Thoracic aorta (tissue), 2 donors: ENCODE results near the gene LBHD2. TPM values are rescaled to one million over a fixed set of nuclear protein-coding genes. Genes with fewer than 3 reads are reported as not detected.

Source experiments
- ATAC-seq: fragments of 150-250 bp; one replicate; pipeline ENCODE4 v1.8.0; 2017; ENCODE audit warnings: low read depth; ENCODE audit not compliant: insufficient number of reproducible peaks, low FRiP score
- DNase-seq: peaks from one replicate; pipeline ENCODE4 v3.0.0-alpha.2; 2020; ENCODE audit warnings: low spot score
- H3K27ac ChIP-seq, 2 donors: fragments of 200-600 bp; sonication (generic); 1 replicate in 1 of 2; 2 replicates in 1 of 2; pipeline ENCODE4 v1.5.1; 2016; ENCODE audit warnings: mild to moderate bottlenecking in 2 of 2, moderate library complexity in 2 of 2
- H3K27me3 ChIP-seq: fragments of 200-600 bp; sonication (generic); replicated peaks from 2 replicates; pipeline ENCODE4 v1.6.0; 2016; ENCODE audit warnings: mild to moderate bottlenecking; ENCODE audit not compliant: insufficient read depth
- H3K36me3 ChIP-seq: fragments of 200-600 bp; sonication (generic); one replicate; pipeline ENCODE4 v1.5.1; 2016
- H3K4me1 ChIP-seq, 2 donors: fragments of 200-600 bp; sonication (generic); 1 replicate in 1 of 2; 2 replicates in 1 of 2; pipeline versions ENCODE4 v1.5.1 to v1.6.0; 2016; ENCODE audit warnings: low read depth in 2 of 2, mild to moderate bottlenecking in 1 of 2; ENCODE audit not compliant: control insufficient read depth in 1 of 2
- H3K4me3 ChIP-seq: fragments of 200-600 bp; sonication (generic); 2 replicates; pipeline ENCODE4 v1.5.1; 2016; ENCODE audit warnings: mild to moderate bottlenecking
- H3K9me3 ChIP-seq: fragments of 200-600 bp; sonication (generic); 2 replicates; pipeline ENCODE4 v1.5.1; 2016
- CTCF ChIP-seq: fragments of 200-600 bp; sonication (generic); IDR thresholded peaks from one replicate; pipeline ENCODE4 v1.5.1; 2019; ENCODE audit warnings: antibody characterized with exemption
- total RNA-seq, 2 donors: library from RNA; depleted of rRNA; stranded (reverse); fragments of >200 nt; gene quantifications; one replicate each; pipeline versions ENCODE4 v1.1.0 to v1.2.3, GENCODE V29; 2016

LBHD2 gene
- total RNA-seq, 2 donors from 2014 or later, result not detected

DNA sequence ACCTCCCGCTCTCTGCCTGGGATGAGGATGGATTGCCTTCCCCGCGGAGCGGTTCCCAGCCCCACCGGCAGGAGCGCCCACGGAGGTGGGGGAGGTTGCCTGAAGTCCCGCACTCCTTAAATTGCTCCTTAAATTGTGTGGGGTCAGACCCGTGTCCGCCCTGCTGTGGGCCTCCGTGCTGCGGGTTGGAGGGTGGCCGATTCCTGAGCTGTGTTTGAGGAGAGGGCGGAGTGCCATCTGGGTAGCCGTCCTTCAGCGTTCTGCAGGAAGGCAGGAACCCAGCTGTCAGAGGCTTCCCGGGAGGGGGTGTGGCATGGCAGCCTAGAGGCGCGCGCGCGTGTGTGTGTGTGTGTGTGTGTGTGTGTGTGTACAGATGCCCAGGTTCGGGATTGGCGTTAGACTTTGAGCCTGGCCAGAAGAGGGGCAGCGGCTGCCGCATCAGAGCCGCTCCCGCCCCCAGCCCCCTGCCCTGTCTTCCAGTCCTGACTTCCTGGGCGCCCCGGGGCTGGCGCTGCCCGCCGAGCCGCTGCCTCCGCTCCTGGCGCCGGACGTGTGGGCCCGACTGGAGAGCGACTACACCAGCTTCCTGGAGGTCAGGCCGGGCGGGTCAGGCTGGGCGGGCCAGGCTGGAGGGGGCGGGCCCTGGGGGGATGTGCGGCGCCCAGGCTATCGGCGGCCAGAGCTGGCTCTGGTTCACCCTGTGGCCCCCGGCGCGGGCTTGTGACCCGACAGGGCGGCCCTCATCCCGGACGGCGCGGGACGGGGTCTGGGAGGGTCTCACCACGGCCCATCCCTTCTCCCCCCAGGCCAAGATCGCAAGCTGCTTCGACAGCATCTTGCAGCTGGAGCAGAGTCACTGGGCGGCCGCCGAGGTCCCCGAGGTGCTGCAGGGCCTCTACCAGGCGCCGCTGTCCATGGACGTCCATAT, 19.7 kb downstream of the LBHD2 start:
- Histone ChIP-seq H3K36me3 (no peaks in the 10 kb centered on the region), H3K4me3 (peak overlapping the region; percentile 28), H3K9me3 (no peaks in the 10 kb centered on the region), H3K4me1 (peaks cover 0 to 24% of the 10 kb centered on the region in 2 donors), H3K27me3 (peaks cover 19% of the 10 kb centered on the region), H3K27ac (no peak overlapping the region)
- ATAC-seq (no peak), DNase-seq (no peak)
- no peak for TF ChIP-seq CTCF

DNA sequence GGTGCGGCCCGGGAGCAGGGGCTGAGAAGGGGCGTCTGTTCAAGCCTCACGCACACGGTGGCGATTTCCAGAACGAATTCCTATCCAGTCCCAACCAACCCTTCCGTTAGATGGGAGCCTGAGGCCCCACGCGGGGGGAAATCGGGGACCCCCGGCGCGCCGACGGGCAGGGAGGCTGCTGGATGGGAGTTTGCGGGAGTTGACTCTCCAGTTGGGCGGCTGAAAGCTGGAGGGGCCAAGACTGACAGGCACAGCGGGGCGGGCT, 20.3 kb downstream of the LBHD2 start:
- Histone ChIP-seq H3K9me3 (no peaks in the 10 kb centered on the region), H3K4me3 (no peak overlapping the region), H3K36me3 (no peaks in the 10 kb centered on the region), H3K27ac (no peak overlapping the region), H3K4me1 (peaks cover 0 to 24% of the 10 kb centered on the region in 2 donors), H3K27me3 (peaks cover 19% of the 10 kb centered on the region)
- ATAC-seq, result no peak
- no peak for DNase-seq
- TF ChIP-seq CTCF, result no peak

DNA sequence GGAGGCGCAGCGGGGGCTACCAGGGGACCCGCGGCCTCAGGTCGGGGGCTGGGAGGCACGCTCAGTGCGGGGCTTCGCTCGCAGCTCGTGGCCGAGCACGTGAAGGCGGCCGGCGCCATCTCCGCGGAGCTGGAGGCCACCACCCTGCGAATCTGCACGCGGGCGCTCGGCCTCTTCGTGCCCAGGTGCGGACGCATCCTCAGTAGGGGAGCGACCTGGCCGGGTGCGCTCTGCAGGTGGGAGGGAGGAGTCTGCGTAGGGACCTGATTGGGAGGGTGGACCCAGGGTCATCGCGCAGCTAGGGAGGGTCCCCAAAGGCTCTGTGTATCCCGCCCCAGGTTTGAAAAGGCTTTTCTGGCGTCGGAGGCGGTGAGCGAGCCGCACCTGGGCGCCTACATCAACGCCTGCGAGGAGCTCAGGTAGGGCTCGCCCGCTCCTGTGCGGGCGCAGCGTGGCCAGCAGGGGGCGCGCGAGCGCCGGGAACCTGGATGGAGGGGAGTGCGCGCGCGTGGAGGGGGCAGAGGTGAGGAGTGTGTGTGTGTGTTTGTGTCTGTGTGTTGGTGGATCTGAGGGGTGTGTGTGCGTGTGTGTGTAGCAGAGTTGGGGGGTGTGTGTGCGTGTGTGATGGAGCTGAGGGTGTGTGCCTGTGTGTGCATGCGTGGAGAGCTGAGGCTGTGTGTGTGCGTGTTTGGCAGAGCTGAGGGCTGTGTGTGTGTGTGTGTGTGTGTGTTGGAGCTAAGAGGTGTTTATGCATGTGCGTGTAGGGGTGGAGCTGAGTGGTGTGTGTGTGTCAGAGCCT, 20.8 kb downstream of the LBHD2 start:
- Histone ChIP-seq H3K27ac (no peak overlapping the region), H3K27me3 (peaks cover 19% of the 10 kb centered on the region), H3K4me1 (peaks cover 2 to 27% of the 10 kb centered on the region in 2 donors), H3K36me3 (no peaks in the 10 kb centered on the region), H3K4me3 (no peak overlapping the region), H3K9me3 (no peaks in the 10 kb centered on the region)
- TF ChIP-seq CTCF, result peak; percentile 99
- DNase-seq, result no peak
- peak; percentile 66 for ATAC-seq

GRCh38 chr14:103105580-103106150, 21.7 kb downstream of the LBHD2 start:
- H3K36me3 ChIP-seq, result no peaks in the 10 kb centered on the region
- ATAC-seq, result no peak
- H3K27me3 ChIP-seq, result peaks cover 19% of the 10 kb centered on the region
- TF ChIP-seq CTCF, result no peak
- H3K9me3 ChIP-seq, result no peaks in the 10 kb centered on the region
- H3K27ac ChIP-seq, result no peak overlapping the region
- peaks cover 3 to 35% of the 10 kb centered on the region in 2 donors for H3K4me1 ChIP-seq
- no peak for DNase-seq
- no peak overlapping the region for H3K4me3 ChIP-seq

DNA sequence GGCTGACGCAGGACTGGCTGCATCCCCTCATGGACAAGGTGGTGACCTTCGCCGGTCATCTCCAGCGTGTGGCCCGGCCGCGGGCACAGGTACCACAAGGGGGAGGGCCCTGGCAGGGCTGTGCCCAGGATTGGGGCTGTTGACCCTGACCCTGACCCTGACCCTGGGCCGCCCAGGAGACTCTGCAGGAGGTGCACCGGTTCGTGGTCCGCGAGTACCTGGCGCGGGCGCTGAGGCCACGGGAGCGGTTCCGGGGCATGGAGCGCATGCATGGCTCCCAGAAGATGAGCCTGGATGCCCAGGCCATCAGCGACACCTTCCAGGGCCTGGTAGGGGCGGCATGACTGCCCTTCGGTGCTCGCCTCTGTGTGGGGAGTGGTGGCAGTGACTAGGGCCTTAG, 23.4 kb downstream of the LBHD2 start:
- H3K9me3 ChIP-seq, result no peaks in the 10 kb centered on the region
- TF ChIP-seq CTCF, result no peak
- no peak overlapping the region for H3K4me3 ChIP-seq
- no peak for ATAC-seq
- no peak overlapping the region for H3K27ac ChIP-seq
- no peaks in the 10 kb centered on the region for H3K36me3 ChIP-seq
- no peak for DNase-seq
- H3K4me1 ChIP-seq, result peaks cover 11 to 40% of the 10 kb centered on the region in 2 donors
- H3K27me3 ChIP-seq, result peaks cover 14% of the 10 kb centered on the region
